Measurements from ENCODE around the gene IGDCC3.
A peak's percentile ranks its signal among the peaks of the same experiment; 100 is the strongest.

The IGDCC3 gene

GRCh38 chr15:65405791-65406423 is 28.1 kb upstream of the IGDCC3 start:
- peak overlapping the region; percentile 29 for H2AK5ac ChIP-seq (ENCODE audit: low read length, severe bottlenecking)
- H3K4me3 ChIP-seq (ENCODE audit: insufficient read depth in 1 of 2, low read depth in 1 of 2, low read length in 2 of 2): no peak overlapping the region
- WGBS: 91% methylated on average over 6 of the region's 7 CpGs
- H3K4me1 ChIP-seq (ENCODE audit: control insufficient read depth, insufficient read depth, low read depth, low read length): peaks cover 30% of the 10 kb centered on the region
- H3K79me1 ChIP-seq (replicated peaks; ENCODE audit: low read length, poor library complexity, severe bottlenecking): peaks cover 12% of the 10 kb centered on the region
- H2BK5ac ChIP-seq (ENCODE audit: low read depth, low read length, poor library complexity, severe bottlenecking): no peak overlapping the region
- no peak overlapping the region for H2BK12ac ChIP-seq (ENCODE audit: low read length in 2 of 2)
- H3K4me2 ChIP-seq (ENCODE audit: low read length, poor library complexity, severe bottlenecking): no peak overlapping the region
- no peaks in the 10 kb centered on the region for H3K9me3 ChIP-seq (ENCODE audit: control insufficient read depth, low read length)
- no peak overlapping the region for H3K4ac ChIP-seq (ENCODE audit: low read depth in 1 of 2, low read length in 2 of 2)
- peaks cover 0 to 11% of the 10 kb centered on the region in 2 experiments for H3K36me3 ChIP-seq (ENCODE audit: control insufficient read depth in 1 of 2, insufficient read depth in 2 of 2, low read depth in 1 of 2, low read length in 2 of 2)
- peaks cover 0 to 12% of the 10 kb centered on the region in 2 experiments for H3K27me3 ChIP-seq (ENCODE audit: control insufficient read depth in 1 of 2, insufficient read depth in 1 of 2, low read length in 2 of 2)
- H3K9ac ChIP-seq (ENCODE audit: low read length): no peak overlapping the region
- DNase-seq: no peak
- no peak overlapping the region for H4K91ac ChIP-seq (ENCODE audit: low read length)
- H2BK15ac ChIP-seq (ENCODE audit: low read depth, poor library complexity, severe bottlenecking): no peak overlapping the region
- H3K14ac ChIP-seq (ENCODE audit: low read length in 2 of 2): no peak overlapping the region
- H3K27ac ChIP-seq (ENCODE audit: low read length, poor library complexity, severe bottlenecking): no peak overlapping the region
- no peak overlapping the region for H2BK120ac ChIP-seq (ENCODE audit: low read depth, low read length)
- H3K18ac ChIP-seq (ENCODE audit: low read depth in 1 of 2, low read length in 2 of 2): no peak overlapping the region
- H2AFZ ChIP-seq (ENCODE audit: low read depth, low read length): no peak overlapping the region
- no peak overlapping the region for H3K23ac ChIP-seq (ENCODE audit: low read length in 2 of 2)
- no peak overlapping the region for H4K8ac ChIP-seq (ENCODE audit: low read length)

GRCh38 chr15:65404186-65404872 is 26.5 kb upstream of the IGDCC3 start:
- H3K4me2 ChIP-seq (ENCODE audit: low read length, poor library complexity, severe bottlenecking): no peak overlapping the region
- no peak overlapping the region for H3K4ac ChIP-seq (ENCODE audit: low read depth in 1 of 2, low read length in 2 of 2)
- DNase-seq: no peak

GRCh38 chr15:65402961-65403360 is 25.2 kb upstream of the IGDCC3 start:
- Histone ChIP-seq H2BK5ac (ENCODE audit: low read depth, low read length, poor library complexity, severe bottlenecking) (no peak overlapping the region), H4K91ac (ENCODE audit: low read length) (no peak overlapping the region), H3K4me1 (ENCODE audit: control insufficient read depth, insufficient read depth, low read depth, low read length) (peaks cover 9% of the 10 kb centered on the region), H2AK5ac (ENCODE audit: low read length, severe bottlenecking) (no peak overlapping the region), H3K9me3 (ENCODE audit: control insufficient read depth, low read length) (no peaks in the 10 kb centered on the region), H3K4me2 (ENCODE audit: low read length, poor library complexity, severe bottlenecking) (no peak overlapping the region), H4K8ac (ENCODE audit: low read length) (no peak overlapping the region), H2AFZ (ENCODE audit: low read depth, low read length) (no peak overlapping the region), H3K23ac (ENCODE audit: low read length in 2 of 2) (no peak overlapping the region), H2BK12ac (ENCODE audit: low read length in 2 of 2) (no peak overlapping the region), H2BK15ac (ENCODE audit: low read depth, poor library complexity, severe bottlenecking) (no peak overlapping the region), H3K27me3 (ENCODE audit: control insufficient read depth in 1 of 2, insufficient read depth in 1 of 2, low read length in 2 of 2) (peaks cover 0 to 7% of the 10 kb centered on the region in 2 experiments), H2BK120ac (ENCODE audit: low read depth, low read length) (no peak overlapping the region), H3K79me1 (replicated peaks; ENCODE audit: low read length, poor library complexity, severe bottlenecking) (peaks cover 12% of the 10 kb centered on the region), H3K36me3 (ENCODE audit: control insufficient read depth in 1 of 2, insufficient read depth in 2 of 2, low read depth in 1 of 2, low read length in 2 of 2) (peaks cover 0 to 24% of the 10 kb centered on the region in 2 experiments), H3K4ac (ENCODE audit: low read depth in 1 of 2, low read length in 2 of 2) (no peak overlapping the region), H3K18ac (ENCODE audit: low read depth in 1 of 2, low read length in 2 of 2) (no peak overlapping the region), H3K4me3 (ENCODE audit: insufficient read depth in 1 of 2, low read depth in 1 of 2, low read length in 2 of 2) (no peak overlapping the region), H3K9ac (ENCODE audit: low read length) (no peak overlapping the region), H3K27ac (ENCODE audit: low read length, poor library complexity, severe bottlenecking) (no peak overlapping the region), H3K14ac (ENCODE audit: low read length in 2 of 2) (no peak overlapping the region)
- 90% methylated on average over 4 of the region's 4 CpGs for WGBS
- no peak for DNase-seq

More at GRCh38 chr15:65404186-65404872, 26.5 kb upstream of the IGDCC3 start:
- Histone ChIP-seq H3K9ac (ENCODE audit: low read length) (no peak overlapping the region), H3K79me1 (replicated peaks; ENCODE audit: low read length, poor library complexity, severe bottlenecking) (peaks cover 12% of the 10 kb centered on the region), H3K36me3 (ENCODE audit: control insufficient read depth in 1 of 2, insufficient read depth in 2 of 2, low read depth in 1 of 2, low read length in 2 of 2) (peaks cover 0 to 20% of the 10 kb centered on the region in 2 experiments), H2BK120ac (ENCODE audit: low read depth, low read length) (no peak overlapping the region), H2AFZ (ENCODE audit: low read depth, low read length) (no peak overlapping the region), H4K8ac (ENCODE audit: low read length) (no peak overlapping the region), H3K27ac (ENCODE audit: low read length, poor library complexity, severe bottlenecking) (no peak overlapping the region), H3K27me3 (ENCODE audit: control insufficient read depth in 1 of 2, insufficient read depth in 1 of 2, low read length in 2 of 2) (peaks cover 0 to 7% of the 10 kb centered on the region in 2 experiments), H4K91ac (ENCODE audit: low read length) (no peak overlapping the region), H2BK5ac (ENCODE audit: low read depth, low read length, poor library complexity, severe bottlenecking) (no peak overlapping the region), H3K14ac (ENCODE audit: low read length in 2 of 2) (no peak overlapping the region), H3K4me1 (ENCODE audit: control insufficient read depth, insufficient read depth, low read depth, low read length) (peaks cover 19% of the 10 kb centered on the region), H2AK5ac (ENCODE audit: low read length, severe bottlenecking) (no peak overlapping the region), H3K9me3 (ENCODE audit: control insufficient read depth, low read length) (no peaks in the 10 kb centered on the region), H2BK12ac (ENCODE audit: low read length in 2 of 2) (no peak overlapping the region), H3K18ac (ENCODE audit: low read depth in 1 of 2, low read length in 2 of 2) (no peak overlapping the region), H3K4me3 (ENCODE audit: insufficient read depth in 1 of 2, low read depth in 1 of 2, low read length in 2 of 2) (no peak overlapping the region), H3K23ac (ENCODE audit: low read length in 2 of 2) (no peak overlapping the region), H2BK15ac (ENCODE audit: low read depth, poor library complexity, severe bottlenecking) (no peak overlapping the region)
- 75% methylated on average over 5 of the region's 6 CpGs for WGBS

GRCh38 chr15:65401611-65402240 is 23.9 kb upstream of the IGDCC3 start:
- Histone ChIP-seq H2BK12ac (ENCODE audit: low read length in 2 of 2) (no peak overlapping the region), H3K4me2 (ENCODE audit: low read length, poor library complexity, severe bottlenecking) (no peak overlapping the region), H2BK120ac (ENCODE audit: low read depth, low read length) (no peak overlapping the region), H3K4me3 (ENCODE audit: insufficient read depth in 1 of 2, low read depth in 1 of 2, low read length in 2 of 2) (no peak overlapping the region), H2BK5ac (ENCODE audit: low read depth, low read length, poor library complexity, severe bottlenecking) (no peak overlapping the region), H2AFZ (ENCODE audit: low read depth, low read length) (no peak overlapping the region), H3K18ac (ENCODE audit: low read depth in 1 of 2, low read length in 2 of 2) (peak overlapping the region in 1 of 2 experiments; percentile 18), H3K9ac (ENCODE audit: low read length) (no peak overlapping the region), H3K23ac (ENCODE audit: low read length in 2 of 2) (no peak overlapping the region), H4K8ac (ENCODE audit: low read length) (peak overlapping the region; percentile 16), H3K4ac (ENCODE audit: low read depth in 1 of 2, low read length in 2 of 2) (no peak overlapping the region), H3K4me1 (ENCODE audit: control insufficient read depth, insufficient read depth, low read depth, low read length) (peaks cover 9% of the 10 kb centered on the region), H3K14ac (ENCODE audit: low read length in 2 of 2) (no peak overlapping the region), H3K27me3 (ENCODE audit: control insufficient read depth in 1 of 2, insufficient read depth in 1 of 2, low read length in 2 of 2) (peaks cover 0 to 12% of the 10 kb centered on the region in 2 experiments), H3K27ac (ENCODE audit: low read length, poor library complexity, severe bottlenecking) (no peak overlapping the region), H2BK15ac (ENCODE audit: low read depth, poor library complexity, severe bottlenecking) (no peak overlapping the region), H2AK5ac (ENCODE audit: low read length, severe bottlenecking) (peak overlapping the region; percentile 82), H3K79me1 (replicated peaks; ENCODE audit: low read length, poor library complexity, severe bottlenecking) (peaks cover 12% of the 10 kb centered on the region), H3K9me3 (ENCODE audit: control insufficient read depth, low read length) (no peaks in the 10 kb centered on the region), H3K36me3 (ENCODE audit: control insufficient read depth in 1 of 2, insufficient read depth in 2 of 2, low read depth in 1 of 2, low read length in 2 of 2) (peaks cover 0 to 29% of the 10 kb centered on the region in 2 experiments), H4K91ac (ENCODE audit: low read length) (peak overlapping the region; percentile 20)
- no peak for DNase-seq
- 95% methylated on average over 8 of the region's 8 CpGs for WGBS

Measured in mesenchymal stem cell (in vitro differentiated cells and primary cell).